IPS-18a (cell line): ENCODE data around the gene MACROH2A1.

Source experiments
- H3K27ac ChIP-seq: one replicate; pipeline ENCODE4 v1.5.1; 2013; ENCODE audit warnings: low read length
- H3K27me3 ChIP-seq: one replicate; pipeline ENCODE4 v1.6.1; 2013; ENCODE audit warnings: mild to moderate bottlenecking, low read length; ENCODE audit not compliant: control insufficient read depth, insufficient read depth
- H3K36me3 ChIP-seq: one replicate; pipeline ENCODE4 v1.6.1; 2013; ENCODE audit warnings: low read depth, low read length; ENCODE audit not compliant: control insufficient read depth
- H3K4me1 ChIP-seq: one replicate; pipeline ENCODE4 v1.6.1; 2013; ENCODE audit warnings: low read depth, low read length; ENCODE audit not compliant: control insufficient read depth
- H3K4me3 ChIP-seq: one replicate; pipeline ENCODE4 v1.5.1; 2013; ENCODE audit warnings: low read length
- H3K9ac ChIP-seq: one replicate; pipeline ENCODE4 v1.6.1; 2013; ENCODE audit warnings: mild to moderate bottlenecking, low read length, moderate library complexity
- H3K9me3 ChIP-seq: one replicate; pipeline ENCODE4 v1.6.1; 2013; ENCODE audit warnings: low read depth, low read length; ENCODE audit not compliant: control insufficient read depth

The MACROH2A1 gene

DNA sequence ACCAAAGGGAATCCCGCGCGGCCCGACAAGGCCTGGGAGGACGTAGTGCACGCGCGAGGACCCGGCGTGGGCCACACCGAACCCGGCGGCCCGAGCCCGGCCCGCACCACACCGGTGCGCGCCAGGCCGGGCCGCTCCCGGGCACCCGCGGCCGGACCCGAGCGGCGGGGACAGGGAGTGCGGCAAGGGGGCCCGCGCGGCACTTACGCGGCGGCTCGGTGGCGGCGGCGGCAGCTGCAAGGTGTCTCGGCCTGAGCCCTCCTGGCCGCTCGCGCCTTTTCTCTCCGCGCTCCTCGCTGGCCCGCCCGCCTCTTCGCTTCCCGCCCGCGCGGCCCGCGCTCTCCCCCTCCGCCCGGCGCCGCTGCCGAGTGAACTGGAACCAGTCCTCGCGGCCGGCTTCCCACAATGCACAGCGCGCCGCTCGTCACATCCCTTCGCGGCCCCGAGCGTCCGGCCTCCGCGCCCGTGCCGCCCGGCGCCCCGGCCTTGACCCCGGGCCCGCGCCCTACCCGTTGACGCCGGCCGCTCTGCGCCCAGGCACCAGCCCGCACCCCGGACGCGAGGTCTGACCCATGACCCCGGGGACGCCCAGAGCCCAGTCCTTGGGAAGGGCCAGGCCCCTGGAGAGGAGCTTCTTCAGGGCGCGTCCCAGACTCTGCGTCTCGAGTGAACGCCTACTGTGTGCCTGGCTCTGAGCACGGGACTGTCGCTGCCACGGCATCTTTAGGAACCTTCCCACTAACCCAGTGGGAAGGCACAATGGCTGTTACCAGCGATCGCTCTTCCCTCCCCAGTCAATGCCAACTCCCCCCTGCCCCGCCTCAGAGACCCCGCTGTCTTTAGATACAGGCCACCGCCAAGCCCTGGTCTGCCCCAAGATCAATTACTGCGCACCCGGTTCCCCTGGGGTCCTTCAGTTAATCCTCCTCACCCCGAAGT is at the start of gene MACROH2A1:
Gene MACROH2A1, minus strand, starts transcription at position 377 of the 939 bp plus-strand sequence. CDS start 10,138 bp downstream, outside the sequence.
- Histone ChIP-seq H3K9ac (peak within 1 kb of the TSS; percentile 71), H3K9me3 (no peaks in the 10 kb centered on the region), H3K36me3 (no peaks in the 10 kb centered on the region), H3K27ac (no peak within 1 kb of the TSS), H3K27me3 (peaks cover 55% of the 10 kb centered on the region), H3K4me1 (peaks cover 35% of the 10 kb centered on the region), H3K4me3 (peak within 1 kb of the TSS; percentile 72)

DNA sequence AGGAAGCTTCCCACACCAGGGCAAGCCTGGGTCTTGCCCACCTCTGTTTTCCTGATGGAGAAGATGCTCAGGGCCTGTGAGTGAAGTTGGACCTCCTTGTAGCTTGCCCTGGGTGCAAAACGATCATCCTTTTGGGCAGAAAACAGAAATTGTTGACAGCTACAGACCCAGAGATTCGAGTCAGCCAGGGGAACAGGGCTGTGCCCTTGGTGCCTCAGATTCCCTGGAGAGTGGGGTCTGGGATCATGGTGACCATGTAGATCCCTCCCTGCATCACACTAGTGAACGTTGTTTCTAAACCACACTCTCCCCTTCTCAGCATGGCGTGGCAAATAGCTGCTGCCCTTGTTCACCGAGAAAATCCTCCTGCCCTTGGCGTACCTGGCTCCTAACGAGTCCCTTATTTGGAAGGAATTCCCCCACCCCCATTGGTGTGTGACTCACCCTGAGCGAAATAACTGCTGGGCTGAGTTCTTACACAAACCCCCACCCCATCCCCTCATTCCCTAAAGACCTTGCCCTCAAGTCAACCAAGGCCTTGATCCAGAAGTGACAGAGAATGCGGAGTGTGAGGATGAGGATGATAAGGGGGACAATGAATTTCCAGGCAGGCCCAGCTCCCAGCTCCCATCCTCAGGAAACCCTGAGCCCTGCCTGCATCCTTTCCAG is 49.2 kb upstream of the MACROH2A1 start:
- Histone ChIP-seq H3K4me1 (no peaks in the 10 kb centered on the region), H3K27ac (no peak overlapping the region)

DNA sequence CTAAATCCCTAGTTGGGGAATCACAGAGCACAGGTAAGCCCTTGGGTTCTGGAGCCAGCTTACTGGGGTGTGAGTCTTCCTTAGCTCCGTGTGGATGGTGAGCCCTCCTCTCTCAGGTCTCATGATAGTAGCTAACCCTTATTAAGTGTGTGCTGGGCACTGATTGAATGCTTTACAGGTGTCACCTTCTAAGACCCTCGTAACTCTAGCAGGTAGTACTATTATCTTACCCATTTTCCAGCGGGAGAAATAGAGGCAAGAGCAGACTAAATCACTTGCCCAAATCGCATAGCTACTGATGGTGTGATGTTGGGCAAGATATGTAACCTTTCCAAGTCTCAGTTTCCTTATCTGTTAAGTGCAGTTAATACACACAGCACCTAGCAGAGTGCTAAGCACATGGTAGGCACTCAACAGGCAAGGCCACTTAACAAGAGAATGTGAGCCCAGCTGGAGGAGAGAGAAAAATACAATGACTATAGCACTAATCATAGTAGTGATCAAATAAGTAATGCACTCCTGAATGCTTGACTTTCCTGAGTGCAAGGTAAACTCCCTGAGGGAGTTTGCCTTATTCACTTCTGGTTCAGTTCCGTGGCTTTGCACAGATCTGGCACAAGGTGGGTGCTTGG is 48.4 kb upstream of the MACROH2A1 start, which contains the start of gene DCANP1:
Gene DCANP1, minus strand, starts transcription at position 51 of the 632 bp plus-strand sequence. CDS start 240 bp downstream, outside the sequence.
- Histone ChIP-seq H3K27ac (no peak within 1 kb of the TSS), H3K9me3 (no peaks in the 10 kb centered on the region), H3K4me3 (no peak within 1 kb of the TSS), H3K9ac (no peak within 1 kb of the TSS), H3K36me3 (no peaks in the 10 kb centered on the region), H3K4me1 (no peaks in the 10 kb centered on the region), H3K27me3 (peaks cover 4% of the 10 kb centered on the region)

More for the DNA sequence above, 49.2 kb upstream of the MACROH2A1 start:
- Histone ChIP-seq H3K36me3 (no peaks in the 10 kb centered on the region), H3K9ac (no peak overlapping the region), H3K27me3 (peaks cover 4% of the 10 kb centered on the region), H3K9me3 (no peaks in the 10 kb centered on the region), H3K4me3 (no peak overlapping the region)

DNA sequence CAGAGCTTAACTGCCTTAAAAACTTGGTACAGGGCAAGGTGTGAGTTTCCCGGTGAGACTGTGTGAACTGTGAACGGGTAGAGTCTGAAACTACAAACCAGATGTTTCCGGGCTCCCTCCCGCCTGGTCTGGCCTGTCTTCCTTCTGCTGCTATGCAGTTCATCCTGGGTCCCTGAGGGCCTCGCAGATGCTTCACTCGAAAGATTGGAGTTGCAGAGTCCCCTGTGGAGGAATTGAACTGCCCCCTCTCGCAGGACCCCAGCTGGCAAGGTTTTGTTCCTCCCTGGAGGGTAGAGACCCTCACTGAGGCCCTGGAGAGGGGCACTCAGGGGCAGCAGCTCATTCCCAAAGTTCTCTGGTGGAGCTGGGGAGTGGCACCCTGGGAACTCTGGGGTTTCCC is 47.6 kb upstream of the MACROH2A1 start:
- Histone ChIP-seq H3K36me3 (no peaks in the 10 kb centered on the region), H3K9ac (no peak overlapping the region), H3K4me1 (no peaks in the 10 kb centered on the region), H3K9me3 (no peaks in the 10 kb centered on the region), H3K27ac (no peak overlapping the region), H3K4me3 (no peak overlapping the region), H3K27me3 (peaks cover 4% of the 10 kb centered on the region)

DNA sequence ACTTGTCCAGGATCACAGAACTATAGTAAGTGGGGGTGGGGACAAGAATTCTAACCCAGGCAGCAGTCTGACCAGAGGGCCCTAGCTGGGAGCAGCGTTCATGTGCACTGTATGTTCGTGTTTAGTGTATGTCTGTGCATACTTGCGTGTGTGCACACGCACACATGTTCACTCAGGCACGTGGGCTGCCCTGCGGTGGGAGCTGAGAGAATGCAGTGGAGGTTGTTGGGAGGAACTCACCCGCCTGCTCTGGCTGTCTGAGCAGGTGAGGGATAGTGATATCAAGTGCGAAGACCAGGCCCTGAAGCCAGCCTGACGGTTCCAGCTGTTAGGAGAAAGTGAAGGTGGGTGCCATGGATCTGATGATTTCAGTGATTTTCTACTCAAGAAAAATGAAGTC is 47.2 kb upstream of the MACROH2A1 start:
- Histone ChIP-seq H3K9me3 (no peaks in the 10 kb centered on the region), H3K36me3 (no peaks in the 10 kb centered on the region), H3K4me1 (no peaks in the 10 kb centered on the region), H3K4me3 (no peak overlapping the region), H3K27ac (no peak overlapping the region), H3K9ac (no peak overlapping the region), H3K27me3 (peaks cover 4% of the 10 kb centered on the region)

DNA sequence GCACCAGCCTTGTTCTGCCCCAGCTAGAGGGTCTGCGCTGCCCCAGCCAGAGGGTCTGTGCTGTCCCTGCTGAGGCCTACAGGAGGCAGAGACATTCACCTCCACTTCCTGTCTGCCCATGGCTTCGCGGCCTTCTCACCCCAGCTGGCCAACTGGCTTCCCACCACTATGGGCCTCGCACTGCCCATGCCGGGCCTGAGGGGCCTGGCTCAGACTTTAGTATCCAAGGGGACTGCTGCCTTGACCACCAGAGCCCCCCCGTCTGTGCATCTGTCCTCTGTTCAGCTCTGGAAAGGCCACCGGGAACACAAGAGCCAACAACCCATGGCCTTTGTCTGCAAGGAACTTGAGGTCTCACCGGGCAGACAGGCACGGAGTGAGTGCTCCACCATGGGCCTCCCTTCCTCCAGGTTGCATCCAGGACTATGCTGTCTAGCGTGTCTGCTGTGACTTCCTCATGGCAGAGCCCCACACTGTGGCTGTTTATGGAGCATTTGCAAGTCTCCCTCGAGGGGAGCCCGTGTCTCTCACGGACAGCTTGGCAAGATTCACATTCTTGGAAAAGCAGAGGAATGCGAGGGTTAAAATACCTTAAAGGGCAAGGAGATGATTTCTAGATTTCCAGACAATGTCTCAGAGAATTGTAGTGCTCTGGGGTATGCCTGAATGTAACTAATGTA is 46.4 kb upstream of the MACROH2A1 start:
- no peaks in the 10 kb centered on the region for H3K4me1 ChIP-seq
- H3K27me3 ChIP-seq = peaks cover 4% of the 10 kb centered on the region
- no peaks in the 10 kb centered on the region for H3K9me3 ChIP-seq
- H3K4me3 ChIP-seq = no peak overlapping the region
- H3K9ac ChIP-seq = no peak overlapping the region
- no peaks in the 10 kb centered on the region for H3K36me3 ChIP-seq
- no peak overlapping the region for H3K27ac ChIP-seq

DNA sequence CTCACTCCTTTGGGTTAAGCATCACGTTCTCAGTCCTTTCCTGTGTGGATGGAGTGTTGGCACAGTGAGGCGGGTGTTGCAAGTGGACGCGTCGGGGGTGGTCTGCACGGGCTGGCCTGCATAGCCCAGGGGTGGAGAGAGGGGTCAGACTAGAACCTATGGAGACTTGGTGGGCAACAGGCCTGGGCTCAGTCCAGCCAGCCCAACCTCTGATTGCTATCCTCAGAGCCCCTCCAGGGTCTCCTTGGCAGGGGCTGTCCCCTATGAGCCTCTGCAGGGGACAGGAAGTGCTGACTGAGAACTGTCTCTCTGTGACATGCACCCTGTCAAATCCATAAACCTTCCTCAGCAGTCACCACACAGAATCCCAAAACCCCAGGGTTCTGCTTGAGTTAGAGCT is 45.9 kb upstream of the MACROH2A1 start:
- H3K9ac ChIP-seq = no peak overlapping the region
- no peak overlapping the region for H3K4me3 ChIP-seq
- H3K27ac ChIP-seq = no peak overlapping the region
- no peaks in the 10 kb centered on the region for H3K4me1 ChIP-seq
- peaks cover 4% of the 10 kb centered on the region for H3K27me3 ChIP-seq
- no peaks in the 10 kb centered on the region for H3K36me3 ChIP-seq
- H3K9me3 ChIP-seq = no peaks in the 10 kb centered on the region

DNA sequence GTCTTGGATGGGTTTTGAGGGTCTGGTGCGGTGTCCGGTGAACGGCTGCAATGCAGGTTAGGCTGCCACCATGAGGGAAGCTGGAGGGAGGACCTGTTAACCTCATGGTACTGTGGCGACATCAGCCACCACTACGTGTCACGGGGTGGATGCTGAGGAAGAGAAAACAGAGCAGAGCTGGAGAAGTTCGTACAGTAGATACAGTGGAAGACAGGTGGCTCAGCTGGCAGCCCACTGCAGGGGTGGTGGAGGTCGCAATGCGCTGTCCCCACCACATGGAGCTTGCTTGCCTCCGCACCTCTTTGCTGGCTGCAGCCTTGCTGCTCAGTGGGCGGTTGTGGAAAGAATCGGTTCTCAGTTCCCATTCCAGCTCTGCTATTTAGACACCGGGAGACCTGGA is 45.3 kb upstream of the MACROH2A1 start:
- H3K9ac ChIP-seq = no peak overlapping the region
- no peaks in the 10 kb centered on the region for H3K4me1 ChIP-seq
- H3K9me3 ChIP-seq = no peaks in the 10 kb centered on the region
- H3K27me3 ChIP-seq = peaks cover 4% of the 10 kb centered on the region
- no peaks in the 10 kb centered on the region for H3K36me3 ChIP-seq
- no peak overlapping the region for H3K27ac ChIP-seq
- H3K4me3 ChIP-seq = no peak overlapping the region

DNA sequence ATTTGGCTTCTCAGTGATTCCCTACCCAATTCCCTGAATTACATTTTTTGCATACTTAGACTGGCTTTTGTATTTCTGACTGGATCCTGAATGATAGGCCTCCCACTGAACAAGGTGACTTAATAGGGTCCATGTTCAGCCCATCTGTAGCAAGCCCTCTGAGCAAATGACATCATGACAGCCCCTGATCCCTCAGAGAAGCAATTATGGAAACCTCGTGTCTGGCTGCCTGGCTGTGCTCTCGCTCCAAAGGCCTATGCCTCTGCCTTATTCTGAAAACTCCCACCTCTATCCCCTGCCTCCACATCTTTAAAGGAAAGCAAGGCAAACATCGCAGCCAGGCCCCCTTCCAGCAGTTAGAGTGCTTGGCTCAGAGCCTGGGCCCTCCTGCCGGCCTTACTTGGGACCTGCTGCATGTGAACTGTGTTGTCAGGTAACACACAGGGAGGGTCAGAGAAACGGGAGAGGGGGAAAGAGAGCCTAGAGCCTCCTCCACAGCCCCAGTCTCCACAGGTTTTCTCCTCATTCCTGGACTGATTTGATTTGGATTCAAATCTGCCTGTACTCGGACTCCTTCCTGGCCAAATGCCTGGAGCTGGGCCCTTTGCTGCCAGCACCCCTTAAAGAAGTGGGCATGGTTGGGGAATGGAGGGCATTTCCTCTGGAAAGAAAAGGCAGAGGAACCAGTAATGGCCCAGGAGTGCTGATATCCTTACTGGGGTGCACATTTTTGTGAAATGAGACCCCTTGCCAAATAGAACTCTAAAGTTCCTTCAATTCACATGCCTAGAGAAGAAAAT is 44.3 kb upstream of the MACROH2A1 start:
- Histone ChIP-seq H3K4me3 (no peak overlapping the region), H3K9ac (no peak overlapping the region), H3K9me3 (no peaks in the 10 kb centered on the region), H3K36me3 (no peaks in the 10 kb centered on the region), H3K27me3 (peaks cover 4% of the 10 kb centered on the region), H3K4me1 (no peaks in the 10 kb centered on the region), H3K27ac (no peak overlapping the region)

DNA sequence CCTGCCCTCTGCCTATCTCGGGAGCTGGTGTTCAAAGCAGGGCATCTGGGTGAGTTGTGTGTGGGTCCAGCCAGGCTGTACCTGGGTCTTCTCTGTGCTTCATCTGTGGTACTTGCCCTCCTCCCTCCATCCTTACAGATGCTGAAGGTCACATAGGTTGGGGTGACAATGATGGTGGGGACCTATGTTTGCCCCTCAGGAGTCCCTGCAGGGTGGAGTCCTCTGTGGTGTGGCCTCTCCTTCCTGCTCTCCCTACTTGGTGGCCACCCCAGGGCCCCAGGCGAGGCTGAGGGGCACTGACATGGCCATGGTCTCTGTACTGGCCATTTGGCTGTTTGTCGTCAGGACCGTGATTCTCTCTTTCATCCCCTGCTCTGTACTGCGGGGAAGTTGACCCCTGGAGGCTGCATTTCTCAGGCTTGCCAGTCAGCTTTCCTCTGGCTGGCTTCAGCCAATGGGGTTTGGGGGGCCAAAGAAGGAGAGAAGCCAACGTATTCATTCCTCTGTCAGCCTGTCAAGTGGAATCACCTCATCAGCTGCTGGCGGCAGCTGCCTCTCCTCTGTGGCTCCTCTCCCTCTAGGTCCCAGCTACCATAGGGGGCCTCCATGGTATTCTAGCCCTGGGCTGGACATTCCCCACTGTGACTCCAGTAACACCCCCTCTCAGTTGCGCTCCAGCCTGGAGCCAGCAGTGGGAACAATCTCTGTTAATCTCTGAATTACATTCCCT is 43.6 kb upstream of the MACROH2A1 start:
- Histone ChIP-seq H3K36me3 (no peaks in the 10 kb centered on the region), H3K9ac (no peak overlapping the region), H3K27ac (no peak overlapping the region), H3K4me1 (no peaks in the 10 kb centered on the region), H3K9me3 (no peaks in the 10 kb centered on the region), H3K27me3 (no peaks in the 10 kb centered on the region), H3K4me3 (no peak overlapping the region)
